SH-SY5Y (cell line): ENCODE measurements around the gene TSEN54.

ENCODE experiments used
- GATA2 ChIP-seq: IDR thresholded peaks from 2 replicates; pipeline ENCODE4 v1.6.1; 2011; ENCODE audit warnings: mild to moderate bottlenecking, low read depth, low read length
- GATA3 ChIP-seq: IDR thresholded peaks from 2 replicates; pipeline ENCODE4 v1.6.1; 2011; ENCODE audit warnings: low read depth, mild to moderate bottlenecking, low read length, moderate library complexity

DNA sequence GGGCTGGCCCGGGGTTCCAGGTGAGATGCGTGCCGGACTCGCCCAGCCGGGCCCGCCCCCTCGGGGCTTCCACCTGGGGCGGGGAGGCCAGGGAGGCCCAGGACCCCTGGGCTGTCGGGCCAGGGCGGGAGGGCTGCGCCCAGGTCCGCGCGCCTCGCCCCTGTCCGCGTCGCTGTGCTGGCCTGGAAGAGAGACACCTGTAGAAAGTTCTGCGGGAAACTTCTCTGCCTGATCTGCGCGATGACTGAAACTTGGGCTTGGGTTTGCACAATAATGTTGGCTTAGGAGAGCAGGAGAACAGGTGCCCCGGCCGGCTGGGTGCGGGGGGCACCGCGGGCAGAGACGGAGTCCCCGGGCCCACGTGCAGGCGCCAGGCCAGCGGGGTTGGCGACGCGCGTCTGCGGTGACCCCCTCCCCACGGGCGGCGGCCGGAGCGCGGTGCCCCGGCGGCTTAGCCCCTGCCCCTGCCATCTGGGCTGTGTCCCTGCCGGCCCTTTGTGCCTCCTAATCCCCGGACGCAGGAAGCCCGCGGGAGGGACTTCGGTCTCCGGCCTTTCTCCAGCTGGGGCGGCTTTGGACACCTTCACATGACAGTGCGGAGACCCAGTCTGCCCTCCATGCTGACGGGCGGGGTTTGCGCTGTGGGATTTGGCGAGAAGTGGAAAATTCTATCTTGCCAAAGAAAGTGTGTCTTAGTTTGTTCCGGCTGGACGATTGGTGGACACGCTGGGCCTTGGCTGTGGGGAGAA is 9.7 kb downstream of the TSEN54 start:
- no peak for TF ChIP-seq GATA2
- TF ChIP-seq GATA3: no peak
